Heart left ventricle (tissue), 16 donors: ENCODE results near the gene DNASE2B. TPM values are rescaled to one million over a fixed set of nuclear protein-coding genes. Genes with fewer than 3 reads are reported as not detected.
A peak's percentile ranks its signal among the peaks of the same experiment; 100 is the strongest.

Source experiments
- ATAC-seq, 4 donors: fragments of 200-7000 bp; cut with Tn5 transposase; one replicate each; pipeline ENCODE4 v1.9.1; 2020 to 2022; ENCODE audit warnings: moderate library complexity in 4 of 4, mild to moderate bottlenecking in 3 of 4, moderate number of reproducible peaks in 1 of 4
- DNase-seq, 5 donors: peaks; one replicate each; pipeline ENCODE4 v3.0.0-alpha.2; 2020
- H3K27ac ChIP-seq, 12 donors: fragments of 200-600 bp; sonication (generic) in 4 of 12; one replicate each; pipeline versions ENCODE4 v1.5.0 to v1.8.0; 2016 to 2022; ENCODE audit warnings: mild to moderate bottlenecking in 2 of 12
- H3K27me3 ChIP-seq, 9 donors: fragments of 200-600 bp; sonication (generic) in 2 of 9; one replicate each; pipeline versions ENCODE4 v1.5.1 to v1.8.0; 2016 to 2022; ENCODE audit warnings: mild to moderate bottlenecking in 3 of 9
- H3K36me3 ChIP-seq, 9 donors: fragments of 200-600 bp; sonication (generic) in 2 of 9; one replicate each; pipeline versions ENCODE4 v1.5.0 to v1.8.0; 2018 to 2022; ENCODE audit warnings: mild to moderate bottlenecking in 2 of 9
- H3K4me1 ChIP-seq, 12 donors: fragments of 200-600 bp; sonication (generic) in 4 of 12; one replicate each; pipeline versions ENCODE4 v1.5.0 to v1.8.0; 2016 to 2022; ENCODE audit warnings: mild to moderate bottlenecking in 3 of 12
- H3K4me3 ChIP-seq, 12 donors: fragments of 200-600 bp; sonication (generic) in 4 of 12; one replicate each; pipeline versions ENCODE4 v1.5.0 to v1.8.0; 2017 to 2022; ENCODE audit warnings: mild to moderate bottlenecking in 9 of 12, moderate library complexity in 4 of 12
- H3K9me3 ChIP-seq, 12 donors: fragments of 200-600 bp; sonication (generic) in 4 of 12; one replicate each; pipeline versions ENCODE4 v1.5.0 to v1.8.0; 2016 to 2022; ENCODE audit warnings: mild to moderate bottlenecking in 1 of 12
- POLR2A ChIP-seq, 2 donors: fragments of 450-650 bp; IDR thresholded peaks; one replicate each; pipeline ENCODE4 v1.6.1; 2017; ENCODE audit warnings: antibody characterized with exemption in 2 of 2, mild to moderate bottlenecking in 2 of 2, moderate library complexity in 2 of 2
- WGBS, 4 donors: extraction: QIAGEN DNeasy Blood & Tissue Kit in 2 of 4; methylation state at CpG; one replicate each; pipeline versions ENCODE4 v1.1.5 to v1.1.7; 2013 to 2018; 5-methylcytosine and 5-hydroxymethylcytosine counted together
- intact Hi-C, 10 donors: fragments of 100-400 bp; cut with DNase I; formaldehyde crosslinking; loops; one replicate each; pipeline versions ENCODE4 v1.11.1 to v1.14.2; 2022
- polyA plus RNA-seq, 2 donors: library from polyadenylated mRNA; stranded (reverse); fragments of 200-250 nt; gene quantifications; one replicate each; pipeline ENCODE4 v1.2.3, GENCODE V29; 2013
- total RNA-seq, 9 donors: library from RNA; depleted of rRNA in 2 of 9; stranded (reverse); fragments of >200 nt in 2 of 9; fragmentation: NEBNext Ultra II Directional in 3 of 9; extraction: Animal tissue kit (Norgen Biotek cat#: 25700) in 3 of 9; gene quantifications; one replicate each; pipeline versions ENCODE4 v1.1.0 to v1.2.4, GENCODE V29; 2016 to 2023
- TF ChIP-seq, protein P1 (sequence below), 12 donors: fragments of 200-600 bp; sonication (generic) in 4 of 12; IDR thresholded peaks; one replicate each; pipeline versions ENCODE4 v1.5.0 to v1.8.0; 2018 to 2022; ENCODE audit warnings: antibody characterized with exemption in 12 of 12, mild to moderate bottlenecking in 5 of 12
- donor health status: ischemic (EF 13 %, LVEDD 7.1; RV severe dilation, severe dysfunction).
- donor health status: healthy with polysubstance abuse.
- donor health status: DM: no; HTN: yes; CAD: no.
- donor health status: DM: no; HTN: no; CAD: no.
- donor health status: ischemic (EF 25% LVEDD 6.9; RV normal size, moderate dysfunction).
- donor health status: ischemic (EF 25% LVEDD 5.7; RV mildly dilated, moderate dysfunction).
- donor health status: healthy.
- donor health status: DM: yes; HTN: yes; CAD: no.
- donor health status: ischemic (EF 35%, LVEDD 5.7; RV mildly dilated, moderate dysfunction).
- donor health status: nonischemic (EF 11% LVEDD 7.7; RV severe dilation, severe dysfunction).
- donor health status: DM: yes; HTN: yes; CAD: no.
- donor health status: PGD.
- donor health status: ischemic (EF 29% LVEDD 5.4; RV normal size, mild dysfunction).
- donor health status: nonischemic (EF 23%, LVEDD 6.1; RV moderate dilation, normal function).

DNASE2B gene
- total and polyA plus RNA-seq, 11 donors: 0.06 to 0.53 TPM; not detected in 9

DNA sequence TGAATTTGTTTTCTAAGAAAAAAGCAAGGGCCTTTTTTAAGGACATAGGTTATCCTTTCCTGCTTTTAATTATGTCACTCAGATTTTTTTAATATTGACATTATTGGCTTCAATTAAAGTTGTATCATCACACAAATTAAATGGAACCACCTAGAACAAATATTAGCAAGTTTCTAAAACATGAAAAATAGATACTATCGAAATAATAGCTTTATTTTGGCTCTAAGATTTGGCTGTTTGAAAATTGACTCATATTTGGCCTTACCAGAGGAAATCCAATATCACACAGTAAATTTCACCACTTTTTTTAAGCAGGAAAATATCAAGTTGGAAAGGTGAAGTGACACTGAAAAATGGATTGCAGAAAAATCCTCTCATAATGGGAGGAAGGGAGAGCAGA lies 9.2 kb downstream of the DNASE2B start:
- intact Hi-C loops: no loop called here
- Histone ChIP-seq H3K4me3 (no peak overlapping the region), H3K4me1 (peaks cover 0 to 8% (median 0%) of the 10 kb centered on the region in 12 donors), H3K27me3 (no peaks in the 10 kb centered on the region), H3K27ac (no peak overlapping the region), H3K36me3 (no peaks in the 10 kb centered on the region), H3K9me3 (no peaks in the 10 kb centered on the region)
- TF ChIP-seq POLR2A (IDR thresholded peaks at IDR 0.05): no peak
- TF ChIP-seq, protein P1, sequence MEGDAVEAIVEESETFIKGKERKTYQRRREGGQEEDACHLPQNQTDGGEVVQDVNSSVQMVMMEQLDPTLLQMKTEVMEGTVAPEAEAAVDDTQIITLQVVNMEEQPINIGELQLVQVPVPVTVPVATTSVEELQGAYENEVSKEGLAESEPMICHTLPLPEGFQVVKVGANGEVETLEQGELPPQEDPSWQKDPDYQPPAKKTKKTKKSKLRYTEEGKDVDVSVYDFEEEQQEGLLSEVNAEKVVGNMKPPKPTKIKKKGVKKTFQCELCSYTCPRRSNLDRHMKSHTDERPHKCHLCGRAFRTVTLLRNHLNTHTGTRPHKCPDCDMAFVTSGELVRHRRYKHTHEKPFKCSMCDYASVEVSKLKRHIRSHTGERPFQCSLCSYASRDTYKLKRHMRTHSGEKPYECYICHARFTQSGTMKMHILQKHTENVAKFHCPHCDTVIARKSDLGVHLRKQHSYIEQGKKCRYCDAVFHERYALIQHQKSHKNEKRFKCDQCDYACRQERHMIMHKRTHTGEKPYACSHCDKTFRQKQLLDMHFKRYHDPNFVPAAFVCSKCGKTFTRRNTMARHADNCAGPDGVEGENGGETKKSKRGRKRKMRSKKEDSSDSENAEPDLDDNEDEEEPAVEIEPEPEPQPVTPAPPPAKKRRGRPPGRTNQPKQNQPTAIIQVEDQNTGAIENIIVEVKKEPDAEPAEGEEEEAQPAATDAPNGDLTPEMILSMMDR (IDR thresholded peaks at IDR 0.05): no peak
- DNase-seq: no peak
- ATAC-seq: no peak
- WGBS, 4 donors: 61 to 76% (median 69%) methylated on average over 1 of the region's 1 CpG

- 86 to 94% (median 92%) methylated on average over 2 of the region's 2 CpGs for WGBS, 4 donors
- Histone ChIP-seq H3K36me3 (no peaks in the 10 kb centered on the region), H3K27ac (no peak overlapping the region), H3K4me1 (peaks cover 0 to 8% (median 0%) of the 10 kb centered on the region in 12 donors), H3K27me3 (no peaks in the 10 kb centered on the region), H3K9me3 (no peaks in the 10 kb centered on the region), H3K4me3 (no peak overlapping the region)
- DNase-seq (no peak), ATAC-seq (peak; percentile 41 to 58 (median 46))
- TF ChIP-seq POLR2A (IDR thresholded peaks at IDR 0.05): no peak
- TF ChIP-seq, protein P1 (IDR thresholded peaks at IDR 0.05): no peak
- intact Hi-C loops: no loop called here
Measured at GRCh38 chr1:84407958-84408422, 9.7 kb downstream of the DNASE2B start.

DNA sequence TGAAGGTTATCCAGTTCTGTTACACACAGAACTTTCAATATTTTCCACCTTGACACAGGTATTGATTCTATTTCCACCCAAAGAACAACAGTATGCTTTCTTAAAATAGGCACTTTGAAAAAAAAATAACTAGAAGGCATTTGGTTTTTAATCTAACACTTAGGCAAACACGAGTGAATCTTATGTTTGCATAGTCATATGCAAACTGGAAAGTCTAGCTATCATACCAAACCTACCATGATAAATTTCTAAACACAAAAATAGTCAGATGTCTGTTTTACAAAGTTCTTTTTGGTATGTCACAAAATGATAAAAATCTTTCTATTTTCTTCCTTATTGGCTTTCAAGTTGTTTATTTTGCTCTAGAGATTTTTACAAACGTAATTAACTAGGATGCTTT lies 11.6 kb downstream of the DNASE2B start:
- intact Hi-C loops: no loop called here
- no peaks in the 10 kb centered on the region for H3K9me3 ChIP-seq
- DNase-seq (no peak), ATAC-seq (no peak)
- no peaks in the 10 kb centered on the region for H3K27me3 ChIP-seq
- peaks cover 0 to 8% (median 0%) of the 10 kb centered on the region in 12 donors for H3K4me1 ChIP-seq
- H3K36me3 ChIP-seq: no peaks in the 10 kb centered on the region
- no peak overlapping the region for H3K27ac ChIP-seq
- TF ChIP-seq, protein P1 (IDR thresholded peaks at IDR 0.05): no peak
- no peak for TF ChIP-seq POLR2A (IDR thresholded peaks at IDR 0.05)
- H3K4me3 ChIP-seq: no peak overlapping the region
- WGBS, 4 donors: 52 to 69% (median 56%) methylated on average over 2 of the region's 2 CpGs

GRCh38 chr1:84410328-84411095 lies 12.2 kb downstream of the DNASE2B start:
- ATAC-seq (no peak), DNase-seq (no peak)
- H3K36me3 ChIP-seq: no peaks in the 10 kb centered on the region
- no peaks in the 10 kb centered on the region for H3K9me3 ChIP-seq
- H3K27me3 ChIP-seq: no peaks in the 10 kb centered on the region
- H3K4me3 ChIP-seq: no peak overlapping the region
- intact Hi-C loops: no loop called here
- 55 to 73% (median 64%) methylated on average over 4 of the region's 4 CpGs for WGBS, 4 donors
- H3K27ac ChIP-seq: no peak overlapping the region
- TF ChIP-seq POLR2A (IDR thresholded peaks at IDR 0.05): no peak
- TF ChIP-seq, protein P1 (IDR thresholded peaks at IDR 0.05): no peak
- peaks cover 0 to 8% (median 0%) of the 10 kb centered on the region in 12 donors for H3K4me1 ChIP-seq
